Measurements from ENCODE around the gene CETP.

CETP gene

GRCh38 chr16:57029161-57030160 lies 67.7 kb downstream of the CETP start:
- FAIRE-seq = no peak
- DNase-seq (ENCODE audit: insufficient read length, low spot score) = peak; percentile 23
- TF ChIP-seq POLR2A (IDR thresholded peaks at IDR 0.05; ENCODE audit: low read depth, low read length) = no peak

- DNase-seq (ENCODE audit: insufficient read length, low spot score) (no peak), FAIRE-seq (no peak)
- no peak for TF ChIP-seq POLR2A (IDR thresholded peaks at IDR 0.05; ENCODE audit: low read depth, low read length)
Measured at GRCh38 chr16:57030346-57030902, 68.7 kb downstream of the CETP start.

GRCh38 chr16:57031156-57031555 lies 69.4 kb downstream of the CETP start:
- FAIRE-seq (no peak), DNase-seq (ENCODE audit: insufficient read length, low spot score) (no peak)
- no peak for TF ChIP-seq POLR2A (IDR thresholded peaks at IDR 0.05; ENCODE audit: low read depth, low read length)

GRCh38 chr16:57032346-57032745 lies 70.6 kb downstream of the CETP start:
- no peak for TF ChIP-seq POLR2A (IDR thresholded peaks at IDR 0.05; ENCODE audit: low read depth, low read length)
- no peak for FAIRE-seq
- DNase-seq (ENCODE audit: insufficient read length, low spot score) = no peak

GRCh38 chr16:57032931-57033330 lies 71.2 kb downstream of the CETP start:
- FAIRE-seq (no peak), DNase-seq (ENCODE audit: insufficient read length, low spot score) (no peak)
- no peak for TF ChIP-seq POLR2A (IDR thresholded peaks at IDR 0.05; ENCODE audit: low read depth, low read length)
